Uterus (tissue), 4 donors: ENCODE measurements around the gene PRELID3B. TPM values are rescaled to one million over a fixed set of nuclear protein-coding genes. Genes with fewer than 3 reads are reported as not detected.

Source experiments
- DNase-seq, 2 donors: peaks; one replicate each; pipeline ENCODE4 v3.0.0-alpha.2; 2019 to 2020
- H3K27ac ChIP-seq, 2 donors: fragments of 200-600 bp; sonication (generic); 1 replicate in 1 of 2; 2 replicates in 1 of 2; pipeline ENCODE4 v1.5.1; 2016 to 2018
- H3K27me3 ChIP-seq, 2 donors: fragments of 200-600 bp; sonication (generic); one replicate each; pipeline ENCODE4 v1.5.1; 2018 to 2019; ENCODE audit warnings: control low read depth in 1 of 2
- H3K36me3 ChIP-seq, 2 donors: fragments of 200-600 bp; sonication (generic); one replicate each; pipeline ENCODE4 v1.5.1; 2019; ENCODE audit warnings: control low read depth in 1 of 2
- H3K4me1 ChIP-seq, 2 donors: fragments of 200-600 bp; sonication (generic); one replicate each; pipeline ENCODE4 v1.5.1; 2018 to 2019; ENCODE audit warnings: control low read depth in 1 of 2
- H3K4me3 ChIP-seq, 2 donors: fragments of 200-600 bp; sonication (generic); 1 replicate in 1 of 2; 2 replicates in 1 of 2; pipeline ENCODE4 v1.5.1; 2018 to 2019; ENCODE audit warnings: mild to moderate bottlenecking in 1 of 2
- H3K9me3 ChIP-seq, 2 donors: fragments of 200-600 bp; sonication (generic); one replicate each; pipeline ENCODE4 v1.5.1; 2019; ENCODE audit warnings: control low read depth in 1 of 2
- POLR2A ChIP-seq, 2 donors: fragments of 450-650 bp; IDR thresholded peaks; one replicate each; pipeline ENCODE4 v1.6.1; 2016; ENCODE audit warnings: antibody characterized with exemption in 2 of 2, mild to moderate bottlenecking in 1 of 2, moderate library complexity in 1 of 2
- intact Hi-C: fragments of 100-400 bp; cut with DNase I; formaldehyde crosslinking; loops from one replicate; pipeline ENCODE4 v1.15.1; 2023; ENCODE audit warnings: low total_unique reads
- total RNA-seq, 4 donors: library from RNA; depleted of rRNA in 3 of 4; stranded (reverse); fragments of >200 nt in 3 of 4; gene quantifications; one replicate each; pipeline versions ENCODE4 v1.1.0 to v1.2.4, GENCODE V29; 2014 to 2023
- TF ChIP-seq, protein P1 (sequence below), 4 experiments: fragments of 200-600 bp in 2 of 4; fragments of 450-650 bp in 2 of 4; sonication (generic) in 2 of 4; IDR thresholded peaks; one replicate each; pipeline ENCODE4 v1.5.1; 2016 to 2019; ENCODE audit warnings: antibody characterized with exemption in 4 of 4, mild to moderate bottlenecking in 2 of 4, moderate library complexity in 1 of 4
- donor health status: DM: yes; HTN: yes; CAD: no.

PRELID3B gene
- total RNA-seq, 4 donors from 2014 or later: 13.3 to 44.3 (median 31.9) TPM

DNA sequence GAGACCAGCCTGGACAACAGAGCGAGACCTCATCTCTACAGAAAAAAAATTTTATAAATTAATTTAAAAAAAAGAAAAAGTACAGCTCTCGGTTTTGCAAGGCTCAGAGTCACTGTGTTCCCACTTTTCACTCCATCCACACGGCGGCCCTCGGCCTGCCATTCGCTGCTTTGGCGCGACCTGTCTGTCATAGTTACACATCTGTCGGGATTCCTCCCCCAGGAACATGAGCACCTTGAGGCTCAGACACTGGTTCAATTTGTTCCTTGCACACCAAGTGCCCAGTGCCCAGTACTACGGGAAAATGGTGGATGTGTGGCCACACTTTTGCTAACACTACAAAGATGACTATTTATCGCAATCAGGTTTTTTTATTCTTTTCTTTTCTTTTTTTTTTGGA is 43.9 kb downstream of the PRELID3B start:
- intact Hi-C loops: no loop called here

GRCh38 chr20:58997141-58997770 is 45.3 kb downstream of the PRELID3B start:
- Histone ChIP-seq H3K27ac (no peak overlapping the region), H3K27me3 (no peaks in the 10 kb centered on the region), H3K4me1 (no peaks in the 10 kb centered on the region), H3K9me3 (no peaks in the 10 kb centered on the region), H3K36me3 (no peaks in the 10 kb centered on the region), H3K4me3 (no peak overlapping the region)
- TF ChIP-seq POLR2A (IDR thresholded peaks at IDR 0.05): no peak
- TF ChIP-seq, protein P1, sequence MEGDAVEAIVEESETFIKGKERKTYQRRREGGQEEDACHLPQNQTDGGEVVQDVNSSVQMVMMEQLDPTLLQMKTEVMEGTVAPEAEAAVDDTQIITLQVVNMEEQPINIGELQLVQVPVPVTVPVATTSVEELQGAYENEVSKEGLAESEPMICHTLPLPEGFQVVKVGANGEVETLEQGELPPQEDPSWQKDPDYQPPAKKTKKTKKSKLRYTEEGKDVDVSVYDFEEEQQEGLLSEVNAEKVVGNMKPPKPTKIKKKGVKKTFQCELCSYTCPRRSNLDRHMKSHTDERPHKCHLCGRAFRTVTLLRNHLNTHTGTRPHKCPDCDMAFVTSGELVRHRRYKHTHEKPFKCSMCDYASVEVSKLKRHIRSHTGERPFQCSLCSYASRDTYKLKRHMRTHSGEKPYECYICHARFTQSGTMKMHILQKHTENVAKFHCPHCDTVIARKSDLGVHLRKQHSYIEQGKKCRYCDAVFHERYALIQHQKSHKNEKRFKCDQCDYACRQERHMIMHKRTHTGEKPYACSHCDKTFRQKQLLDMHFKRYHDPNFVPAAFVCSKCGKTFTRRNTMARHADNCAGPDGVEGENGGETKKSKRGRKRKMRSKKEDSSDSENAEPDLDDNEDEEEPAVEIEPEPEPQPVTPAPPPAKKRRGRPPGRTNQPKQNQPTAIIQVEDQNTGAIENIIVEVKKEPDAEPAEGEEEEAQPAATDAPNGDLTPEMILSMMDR (IDR thresholded peaks at IDR 0.05): no peak
- DNase-seq: no peak
- intact Hi-C loops: no loop called here

More for the DNA sequence above, 43.9 kb downstream of the PRELID3B start:
- no peaks in the 10 kb centered on the region for H3K36me3 ChIP-seq
- H3K27me3 ChIP-seq: no peaks in the 10 kb centered on the region
- no peak overlapping the region for H3K4me3 ChIP-seq
- DNase-seq: no peak
- no peaks in the 10 kb centered on the region for H3K4me1 ChIP-seq
- H3K9me3 ChIP-seq: no peaks in the 10 kb centered on the region
- no peak overlapping the region for H3K27ac ChIP-seq
- no peak for TF ChIP-seq POLR2A (IDR thresholded peaks at IDR 0.05)
- TF ChIP-seq, protein P1 (IDR thresholded peaks at IDR 0.05): no peak

DNA sequence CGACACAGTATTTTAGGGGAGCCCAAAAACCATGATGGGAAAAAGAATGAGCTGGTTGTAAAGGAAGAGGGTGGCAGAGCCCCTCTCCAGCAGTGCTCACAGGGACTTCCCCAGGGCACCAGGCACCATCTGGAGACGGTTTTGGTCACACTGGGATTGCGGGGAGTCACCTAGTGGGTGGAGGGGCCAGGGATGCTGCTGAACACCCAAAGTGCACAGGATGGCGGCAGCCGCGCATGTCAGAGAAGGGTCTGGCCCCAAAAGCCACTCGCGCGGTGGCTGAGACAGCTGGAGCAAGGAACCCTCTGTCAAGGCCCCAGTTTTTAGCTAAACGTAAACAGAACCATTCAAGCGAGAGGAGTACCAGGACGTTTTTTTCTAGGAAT is 46.4 kb downstream of the PRELID3B start:
- H3K36me3 ChIP-seq: no peaks in the 10 kb centered on the region
- no peaks in the 10 kb centered on the region for H3K9me3 ChIP-seq
- no peaks in the 10 kb centered on the region for H3K4me1 ChIP-seq
- TF ChIP-seq, protein P1 (IDR thresholded peaks at IDR 0.05): no peak
- no peak for TF ChIP-seq POLR2A (IDR thresholded peaks at IDR 0.05)
- H3K4me3 ChIP-seq: no peak overlapping the region
- DNase-seq: no peak
- no peak overlapping the region for H3K27ac ChIP-seq
- intact Hi-C loops: no loop called here
- no peaks in the 10 kb centered on the region for H3K27me3 ChIP-seq

- Histone ChIP-seq H3K4me1 (no peaks in the 10 kb centered on the region), H3K4me3 (no peak overlapping the region), H3K27ac (no peak overlapping the region), H3K27me3 (no peaks in the 10 kb centered on the region), H3K36me3 (no peaks in the 10 kb centered on the region), H3K9me3 (no peaks in the 10 kb centered on the region)
- intact Hi-C loops: no loop called here
- no peak for DNase-seq
- TF ChIP-seq, protein P1 (IDR thresholded peaks at IDR 0.05): no peak
- no peak for TF ChIP-seq POLR2A (IDR thresholded peaks at IDR 0.05)
These were observed 46.9 kb downstream of the PRELID3B start for GRCh38 chr20:58995461-58996225.

DNA sequence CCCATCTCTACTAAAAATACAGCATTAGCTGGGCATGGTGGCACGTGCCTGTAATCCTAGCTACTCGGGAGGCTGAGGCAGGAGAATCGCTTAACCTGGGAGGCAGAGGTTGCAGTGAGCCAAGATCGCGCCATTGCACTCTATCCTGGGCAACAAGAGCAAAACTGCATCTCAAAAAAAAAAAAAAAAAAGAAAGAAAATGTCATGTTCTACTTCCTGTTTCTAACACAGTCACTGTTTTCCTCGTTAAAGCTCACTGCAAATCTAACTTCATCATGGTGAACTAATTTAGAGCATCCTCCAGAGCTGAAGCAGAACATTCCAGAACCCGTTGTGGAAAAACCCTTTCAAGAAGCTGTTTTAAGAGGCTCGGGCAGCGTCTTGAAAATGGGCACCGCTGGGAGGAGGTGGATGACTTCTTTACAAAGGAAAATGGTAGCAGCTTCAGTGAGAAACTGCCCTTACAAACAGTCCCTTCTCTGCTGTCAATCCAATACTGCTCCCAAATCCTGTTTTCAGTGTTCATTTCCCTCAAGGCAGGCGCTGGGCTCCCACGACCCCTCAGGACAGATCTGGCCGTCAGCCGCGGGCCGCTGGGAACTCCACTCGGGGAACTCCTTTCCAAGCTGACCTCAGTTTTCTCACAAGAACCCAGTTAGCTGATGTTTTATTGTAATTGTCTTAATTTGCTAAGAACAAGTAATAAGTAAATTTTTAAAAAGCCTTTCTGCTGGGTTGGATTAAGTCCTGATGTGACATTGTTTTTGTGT is 48.0 kb downstream of the PRELID3B start:
- intact Hi-C loops: no loop called here
- no peak for DNase-seq
- H3K36me3 ChIP-seq: no peaks in the 10 kb centered on the region

More for the DNA sequence above, 48.0 kb downstream of the PRELID3B start:
- Histone ChIP-seq H3K9me3 (no peaks in the 10 kb centered on the region), H3K4me1 (no peaks in the 10 kb centered on the region), H3K27me3 (no peaks in the 10 kb centered on the region), H3K4me3 (no peak overlapping the region), H3K27ac (no peak overlapping the region)
- TF ChIP-seq, protein P1 (IDR thresholded peaks at IDR 0.05): no peak
- TF ChIP-seq POLR2A (IDR thresholded peaks at IDR 0.05): no peak
